ENCODE measurements around the gene XRN1. TPM values are rescaled to one million over a fixed set of nuclear protein-coding genes. Genes with fewer than 3 reads are reported as not detected.

Gene XRN1
- total and polyA plus RNA-seq, 10 of the 15 experiments (the other 5 are each of a cell fraction or from before 2014, with no cell fraction given), result 1.7 to 38.8 (median 15.5) TPM

GRCh38 chr3:142356818-142357217, 91.0 kb downstream of the XRN1 start:
- H3K36me3 ChIP-seq (ENCODE audit: control insufficient read depth in 2 of 2, insufficient read depth in 2 of 2, low read length in 1 of 2), result peaks cover 0 to 18% of the 10 kb centered on the region in 2 experiments; a peak in 2 of 4 replicates
- no peaks in the 10 kb centered on the region for H3K79me2 ChIP-seq (ENCODE audit: control insufficient read depth, insufficient read depth, low read length)
- TF ChIP-seq MYC (IDR thresholded peaks at IDR 0.05; ENCODE audit: insufficient read depth, insufficient read length, insufficient replicate concordance, low read length, severe bottlenecking), result no peak
- TF ChIP-seq YY1 (IDR thresholded peaks at IDR 0.05; ENCODE audit: low read depth, low read length), result 0 out of 2 replicates have a peak, but pooled peaks have one; percentile 20
- peak; percentile 78 for TF ChIP-seq RUNX3 (IDR thresholded peaks at IDR 0.05; ENCODE audit: low read length)
- TF ChIP-seq MLLT1 (IDR thresholded peaks at IDR 0.05), result no peak
- TF ChIP-seq EZH2 (IDR thresholded peaks at IDR 0.05; ENCODE audit: borderline replicate concordance, control insufficient read depth, low read depth, low read length), result no peak
- TF ChIP-seq TCF3 (IDR thresholded peaks at IDR 0.05; ENCODE audit: borderline replicate concordance, insufficient read depth, low read depth, low read length), result peak; percentile 63; the same call in 1 of the 2 replicates
- ChIA-PET RAD21 (ENCODE audit: unreplicated experiment) (no interaction called here), POLR2A (no interaction called here), SMC1A (ENCODE audit: uncharacterized antibody, unreplicated experiment) (no interaction called here), CTCF (interaction anchor here (0.6 to 0.9 kb wide), 2 partner anchors 147 to 472 kb away, joined by 3 read pairs; no protein-coding TSS in a partner anchor)
- H3K27ac ChIP-seq (ENCODE audit: control insufficient read depth, insufficient read depth), result no peak overlapping the region
- no peak overlapping the region for H3K4me2 ChIP-seq (ENCODE audit: control insufficient read depth, insufficient read depth)
- peak; percentile 57 for FAIRE-seq
- no peaks in the 10 kb centered on the region for H4K20me1 ChIP-seq (ENCODE audit: control insufficient read depth, insufficient read depth)
- H3K27me3 ChIP-seq (replicated peaks in 1 of 2; ENCODE audit: control insufficient read depth in 2 of 2, insufficient read depth in 2 of 2, low read length in 1 of 2), result no peaks in the 10 kb centered on the region
- peaks cover 16% of the 10 kb centered on the region; the same call in 1 of the 2 replicates for H3K4me1 ChIP-seq (ENCODE audit: control insufficient read depth, insufficient read depth, low read length)
- 38% methylated on average over 3 of the region's 3 CpGs for WGBS (ENCODE audit: insufficient coverage, insufficient replicate concordance, low lambda C conversion rate, missing lambda C conversion rate)
- peak; percentile 69 for ATAC-seq
- no peak overlapping the region for H3K4me3 ChIP-seq
- in situ Hi-C loops (cut with MboI) (no loop called here), intact Hi-C loops (cut with micrococcal nuclease; ENCODE audit: unreplicated experiment) (no loop called here)
- peak; percentile 47 for DNase-seq (ENCODE audit: low read depth, low spot score)
- H3K9me3 ChIP-seq (replicated peaks; ENCODE audit: control insufficient read depth, insufficient read depth, low read length), result peaks cover 4% of the 10 kb centered on the region; the same call in 1 of the 3 replicates
- no peak overlapping the region for H2AFZ ChIP-seq (ENCODE audit: control insufficient read depth, low read depth, low read length)
- BruUV-seq (replicated peaks), result no TSS peak
- no peak overlapping the region for H3K9ac ChIP-seq (ENCODE audit: control insufficient read depth, insufficient read depth, low read length)
